Measurements from ENCODE around the gene RCC1.

Gene RCC1

GRCh38 chr1:28501925-28502324 is 3.9 kb upstream of the RCC1 start:
- no peak for ATAC-seq

GRCh38 chr1:28503117-28503516 is 2.7 kb upstream of the RCC1 start:
- TF ChIP-seq CSDC2 (CRISPR knock-in tag; IDR thresholded peaks at IDR 0.05) (no peak), ARNTL (CRISPR knock-in tag; IDR thresholded peaks at IDR 0.05; ENCODE audit: borderline replicate concordance, low read depth) (no peak), CREB5 (CRISPR knock-in tag; IDR thresholded peaks at IDR 0.05; ENCODE audit: low read depth) (no peak), ISL1 (CRISPR knock-in tag; IDR thresholded peaks at IDR 0.05) (no peak), OSR1 (CRISPR knock-in tag; IDR thresholded peaks at IDR 0.05) (no peak), CSRNP3 (CRISPR knock-in tag; IDR thresholded peaks at IDR 0.05) (no peak)
- ATAC-seq: no peak

More at GRCh38 chr1:28501925-28502324, 3.9 kb upstream of the RCC1 start:
- TF ChIP-seq PATZ1 (CRISPR knock-in tag; IDR thresholded peaks at IDR 0.05; ENCODE audit: borderline replicate concordance): no peak
- no peak for TF ChIP-seq ZNF70 (CRISPR knock-in tag; IDR thresholded peaks at IDR 0.05)

GRCh38 chr1:28506907-28507246 is 1.0 kb downstream of the RCC1 start:
- no peak for ATAC-seq
- TF ChIP-seq PPARA (CRISPR knock-in tag; IDR thresholded peaks at IDR 0.05; ENCODE audit: borderline replicate concordance) (no peak), TCF4 (CRISPR knock-in tag; IDR thresholded peaks at IDR 0.05; ENCODE audit: borderline replicate concordance) (no peak), PATZ1 (CRISPR knock-in tag; IDR thresholded peaks at IDR 0.05; ENCODE audit: borderline replicate concordance) (no peak), ZC3H10 (CRISPR knock-in tag; IDR thresholded peaks at IDR 0.05) (no peak), CSRNP3 (CRISPR knock-in tag; IDR thresholded peaks at IDR 0.05) (no peak), ZNF8 (CRISPR knock-in tag; IDR thresholded peaks at IDR 0.05) (no peak), BACH2 (CRISPR knock-in tag; IDR thresholded peaks at IDR 0.05; ENCODE audit: borderline replicate concordance) (no peak), CSDC2 (CRISPR knock-in tag; IDR thresholded peaks at IDR 0.05) (no peak), ARNTL (CRISPR knock-in tag; IDR thresholded peaks at IDR 0.05; ENCODE audit: borderline replicate concordance, low read depth) (no peak), GLIS3 (CRISPR knock-in tag; IDR thresholded peaks at IDR 0.05) (no peak), TSHZ2 (CRISPR knock-in tag; IDR thresholded peaks at IDR 0.05) (no peak), ESRRG (CRISPR knock-in tag; IDR thresholded peaks at IDR 0.05) (no peak), RARB (CRISPR knock-in tag; IDR thresholded peaks at IDR 0.05) (no peak), POU6F1 (CRISPR knock-in tag; IDR thresholded peaks at IDR 0.05; ENCODE audit: borderline replicate concordance, low read depth) (no peak)
